ENCODE results near the gene INPP5D.
A peak's percentile ranks its signal among the peaks of the same experiment; 100 is the strongest.
"Not testable (repeated sequence)": the region's sequence is repeated elsewhere in the genome, so short reads cannot be mapped to it uniquely, and the experiment has no call there.

INPP5D gene

GRCh38 chr2:233053928-233054784 lies 6.0 kb upstream of the INPP5D start:
- DNase-seq, result peak; percentile 5 to 44

GRCh38 chr2:233055362-233055761 lies 4.8 kb upstream of the INPP5D start:
- DNase-seq, result no peak

- DNase-seq, result peak; percentile 7 to 51
Observed at GRCh38 chr2:233056961-233057605, 3.1 kb upstream of the INPP5D start.

GRCh38 chr2:233058717-233059546 lies 1.2 kb upstream of the INPP5D start:
- DNase-seq, result no peak

GRCh38 chr2:233059547-233059796 lies 670 bp upstream of the INPP5D start:
- DNase-seq, result no peak

GRCh38 chr2:233060501-233060979 lies 398 bp downstream of the INPP5D start:
- no peak for DNase-seq

DNA sequence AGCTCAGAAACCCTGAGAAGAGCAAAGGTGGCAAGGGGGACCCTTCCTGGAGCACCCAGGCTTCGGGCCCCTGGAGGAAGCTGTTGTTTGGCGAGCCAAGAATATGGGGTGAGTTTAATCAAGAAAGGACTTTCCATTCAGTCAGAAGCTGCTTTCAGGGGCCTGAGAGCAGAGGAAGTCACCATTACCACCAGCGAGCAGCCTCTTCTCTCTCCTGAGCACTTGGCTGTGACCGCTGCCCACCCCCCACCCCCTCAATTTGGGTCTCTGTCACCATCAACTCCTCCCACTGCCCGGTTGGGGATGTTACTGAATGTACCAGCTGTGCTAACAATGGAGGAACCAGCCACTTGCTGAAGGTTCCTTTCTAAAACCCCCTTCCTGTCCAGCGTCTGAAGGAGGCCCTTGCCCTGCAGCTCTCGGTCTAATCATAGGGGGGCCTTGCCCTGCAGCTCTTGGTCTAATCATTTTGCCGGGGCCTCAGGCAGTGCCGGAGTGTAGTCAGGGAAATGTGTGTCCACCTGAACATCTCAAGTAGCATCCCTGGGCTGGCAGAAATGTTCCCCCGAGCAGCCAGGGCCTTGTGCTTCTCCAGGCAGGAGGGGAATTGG lies 943 bp downstream of the INPP5D start:
- DNase-seq, result no peak

GRCh38 chr2:233061591-233062450 lies 1.7 kb downstream of the INPP5D start:
- no peak for DNase-seq

DNA sequence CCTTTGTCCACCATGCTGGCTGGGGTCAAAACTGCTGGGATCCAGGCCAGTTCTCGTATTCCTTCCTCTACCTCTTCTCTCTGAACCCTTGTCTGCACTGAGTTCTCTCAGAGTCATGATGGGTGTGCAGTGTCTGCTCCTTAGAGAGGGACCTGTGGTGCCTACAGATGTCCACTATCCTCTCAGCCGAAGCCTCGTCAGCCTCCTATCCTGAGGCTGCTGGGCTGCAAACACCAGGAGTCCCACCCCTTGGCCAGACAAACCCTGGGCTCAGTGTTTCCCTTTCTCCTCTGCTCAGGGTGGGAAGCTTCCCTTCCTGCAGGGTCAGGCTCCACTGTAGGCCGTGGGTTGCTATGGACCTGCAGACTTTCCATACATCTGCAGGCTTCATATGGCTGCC lies 2.3 kb downstream of the INPP5D start:
- DNase-seq, result no peak

DNA sequence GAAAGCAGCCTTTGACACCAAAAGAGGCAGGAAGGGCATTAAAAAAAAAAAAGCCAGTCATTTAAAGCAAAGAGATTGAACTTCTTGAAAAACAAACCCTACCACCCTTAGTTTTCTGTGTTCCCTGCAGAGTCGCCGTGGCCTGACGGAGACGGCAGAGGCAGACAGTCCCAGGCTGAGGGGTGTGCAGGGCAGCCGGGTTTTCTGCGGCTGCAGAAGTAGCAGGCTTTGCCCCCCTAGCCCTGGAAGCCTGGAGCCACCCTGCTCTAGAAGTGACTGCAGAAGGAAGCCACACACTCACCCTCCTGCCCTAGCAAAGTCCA lies 2.8 kb downstream of the INPP5D start:
- DNase-seq, result no peak

GRCh38 chr2:233063269-233063975 lies 3.3 kb downstream of the INPP5D start:
- DNase-seq, result no peak

GRCh38 chr2:233063976-233064411 lies 3.9 kb downstream of the INPP5D start:
- no peak for DNase-seq

DNA sequence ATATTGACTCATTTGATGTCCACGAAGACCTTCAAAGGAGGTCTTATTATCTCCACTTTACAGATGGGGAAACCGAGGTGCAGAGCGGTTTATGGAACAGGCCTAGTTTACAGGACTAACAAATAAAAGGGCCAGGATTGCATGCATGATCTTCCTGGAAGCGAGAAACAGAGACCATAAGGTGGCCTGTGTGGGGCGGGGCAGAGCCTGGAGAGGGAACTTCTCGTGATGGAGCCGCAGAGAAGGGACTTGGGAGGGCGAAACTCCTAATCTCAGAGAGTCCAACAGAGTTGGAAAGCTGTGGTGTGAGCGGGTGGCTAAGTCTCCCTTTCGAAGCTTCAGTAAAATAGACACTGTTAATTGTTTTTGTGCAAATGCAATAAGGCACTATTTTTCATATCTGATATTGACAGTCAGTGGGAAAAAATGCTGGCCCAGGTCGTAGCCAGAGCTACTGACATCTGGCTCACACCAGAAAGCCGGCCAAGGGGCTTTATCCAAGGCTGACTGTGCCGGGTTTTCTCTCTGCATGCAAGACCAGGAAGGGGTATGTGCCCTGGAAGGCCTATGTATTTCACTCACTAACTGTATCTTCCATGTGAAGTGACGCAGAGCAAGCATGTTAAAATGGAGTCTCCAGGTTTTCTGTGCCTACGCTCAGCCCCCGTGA lies 4.5 kb downstream of the INPP5D start:
- DNase-seq, result no peak

DNA sequence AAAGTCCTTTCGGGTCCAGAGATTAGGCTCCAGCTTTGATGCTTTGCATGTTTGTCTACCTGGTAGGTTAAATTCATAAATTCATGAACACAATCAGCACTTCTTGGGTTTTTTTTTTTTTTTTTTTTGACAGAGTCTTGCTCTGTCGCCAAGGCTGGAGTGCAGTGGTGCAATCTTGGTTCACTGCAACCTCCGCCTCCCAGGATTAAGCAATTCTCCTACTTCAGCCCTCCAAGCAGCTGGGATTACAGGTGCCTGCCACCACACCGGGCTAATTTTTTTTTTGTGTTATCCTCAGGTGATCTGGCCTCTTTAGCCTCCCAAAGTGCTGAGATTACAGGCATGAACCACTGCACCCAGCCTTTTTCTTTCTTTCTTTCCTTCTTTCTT lies 5.1 kb downstream of the INPP5D start:
- not testable (repeated sequence) for DNase-seq

DNA sequence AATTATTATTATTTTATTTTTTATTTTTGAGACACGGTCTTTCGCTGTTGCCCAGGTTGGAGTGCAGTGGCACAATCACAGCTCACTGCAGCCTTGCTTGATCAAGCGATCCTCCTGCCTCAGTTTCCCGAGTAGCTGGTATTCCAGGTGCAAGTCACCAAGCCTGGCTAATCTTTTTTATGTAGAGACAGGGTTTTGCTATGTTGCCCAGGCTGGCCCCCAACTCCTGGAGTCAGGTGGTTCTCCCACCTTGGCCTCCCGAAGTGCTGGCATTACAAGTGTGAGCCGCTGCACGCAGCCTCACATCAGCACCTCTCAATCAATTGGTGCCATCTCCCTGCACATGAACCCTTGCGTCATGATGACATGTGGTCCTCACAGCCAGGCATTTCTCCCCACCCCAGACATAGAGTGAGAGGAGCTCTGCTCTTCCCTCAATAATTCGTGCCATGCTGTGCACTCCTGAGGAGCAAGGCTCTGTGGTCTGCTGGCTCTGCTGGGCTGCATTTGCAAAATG lies 5.9 kb downstream of the INPP5D start:
- DNase-seq, result no peak

DNA sequence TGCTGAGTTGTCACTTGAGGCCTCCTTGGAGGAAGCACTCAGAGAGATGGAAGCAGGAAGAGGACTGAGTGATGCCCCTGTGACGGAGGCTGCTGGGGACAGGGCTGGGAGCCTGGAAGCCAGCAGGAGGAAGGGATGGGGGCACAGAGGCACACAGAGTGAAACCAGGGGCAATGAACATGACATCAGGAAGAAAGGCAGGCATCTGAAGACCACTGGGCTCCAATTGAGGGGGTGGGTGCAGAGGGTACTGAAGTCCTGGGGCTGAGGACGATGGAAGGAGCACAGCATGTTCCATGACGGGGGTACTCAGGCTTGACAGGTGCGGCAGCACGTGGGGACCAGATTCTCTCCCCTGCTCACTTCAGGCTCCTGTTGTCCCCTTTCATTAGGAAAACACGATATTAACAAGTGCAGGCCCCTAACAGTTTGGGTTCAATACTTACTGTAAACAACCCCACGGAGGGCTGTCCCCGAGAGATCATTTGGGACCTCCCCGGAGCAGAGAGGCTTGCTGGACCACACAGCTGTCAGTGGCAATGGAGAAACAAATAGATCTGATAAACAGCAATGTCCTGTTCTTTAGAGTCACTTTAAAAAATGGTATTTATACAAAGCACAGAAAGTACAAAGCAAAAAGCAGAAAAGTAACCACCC lies 8.7 kb downstream of the INPP5D start:
- DNase-seq, result no peak

- no peak for DNase-seq
Observed at GRCh38 chr2:233072838-233073237, 12.7 kb downstream of the INPP5D start.

DNA sequence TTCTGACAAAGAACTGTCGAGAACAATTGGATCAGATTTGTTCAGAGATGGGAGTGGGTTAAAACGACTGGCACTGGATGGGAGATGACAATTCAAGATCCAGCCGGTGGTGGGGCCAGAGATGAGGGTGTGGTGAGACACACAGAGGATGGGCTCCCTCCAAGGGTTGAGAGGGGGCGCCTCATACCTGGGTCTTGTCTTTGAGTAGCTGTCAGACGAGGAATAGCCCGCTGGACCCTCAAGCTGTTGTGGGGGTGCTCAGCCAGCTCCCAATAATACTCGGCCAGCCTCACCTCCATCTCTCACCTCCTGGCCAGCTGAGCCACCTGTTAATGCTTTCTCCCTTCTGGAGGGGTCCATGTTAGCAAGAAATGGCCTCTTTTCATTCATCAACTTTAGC lies 14.0 kb downstream of the INPP5D start:
- DNase-seq, result no peak

- DNase-seq, result no peak
Observed at GRCh38 chr2:233075141-233075965, 15.2 kb downstream of the INPP5D start.
